ENCODE data around the gene NOD1.

- TF ChIP-seq CTCF (IDR thresholded peaks at IDR 0.05) = no peak
- no peak for TF ChIP-seq POLR2A (IDR thresholded peaks at IDR 0.05)
Observed at GRCh38 chr7:30422922-30423321, 55.7 kb downstream of the NOD1 start.
